Activated T-cell treated with anti-CD3 and anti-CD28 coated beads for 1 hour (primary cell): Measurements from ENCODE around the gene MT1F.

Source experiments
- DNase-seq: peaks from one replicate; pipeline ENCODE4 v3.0.0-alpha.2; 2020; ENCODE audit warnings: low read depth

MT1F gene

GRCh38 chr16:56700195-56700594 is 42.4 kb downstream of the MT1F start:
- DNase-seq, result no peak

GRCh38 chr16:56700631-56701030 is 42.9 kb downstream of the MT1F start:
- DNase-seq, result no peak

GRCh38 chr16:56701534-56701933 is 43.8 kb downstream of the MT1F start:
- DNase-seq, result no peak

GRCh38 chr16:56702836-56703235 is 45.1 kb downstream of the MT1F start:
- no peak for DNase-seq
